ENCODE data around the gene C1orf159. TPM values are rescaled to one million over a fixed set of nuclear protein-coding genes. Genes with fewer than 3 reads are reported as not detected.

Gene C1orf159
- polyA plus RNA-seq, 1 donor from 2014 or later: 31.5 TPM

DNA sequence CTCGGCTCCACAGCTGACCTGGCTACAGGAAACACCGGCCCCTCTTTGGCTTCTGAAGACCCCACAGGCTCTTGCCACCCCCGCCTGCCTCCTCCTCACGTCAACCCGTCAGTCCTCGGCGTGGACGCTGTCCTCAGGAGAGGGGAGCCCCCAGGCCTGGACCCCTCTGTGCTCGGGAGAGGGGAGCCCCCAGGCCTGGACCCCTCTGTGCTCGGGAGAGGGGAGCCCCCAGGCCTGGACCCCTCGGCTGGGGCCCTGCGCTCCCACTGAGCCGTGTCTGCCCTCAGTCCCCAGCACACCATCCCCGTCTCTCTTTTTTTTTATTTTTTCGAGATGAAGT lies 26.0 kb upstream of the C1orf159 start:
- H3K4me3 ChIP-seq (ENCODE audit: low read length): no peak overlapping the region
- H2AFZ ChIP-seq (ENCODE audit: low read depth, low read length): no peak overlapping the region
- no peaks in the 10 kb centered on the region for H3K9me3 ChIP-seq (ENCODE audit: low read length)
- H3K9me2 ChIP-seq (ENCODE audit: insufficient read depth, low read length): no peaks in the 10 kb centered on the region
- no peak overlapping the region for H3K4me2 ChIP-seq (ENCODE audit: low read length)
- H3K9ac ChIP-seq (ENCODE audit: low read length): no peak overlapping the region
- TF ChIP-seq MXI1 (conservative IDR thresholded peaks at IDR 0.05; ENCODE audit: poor library complexity, severe bottlenecking) (no peak), POLR2AphosphoS5 (IDR thresholded peaks at IDR 0.05) (no peak), TAF1 (IDR thresholded peaks at IDR 0.05; ENCODE audit: low read depth) (no peak), EZH2 (IDR thresholded peaks at IDR 0.05; ENCODE audit: borderline replicate concordance, insufficient read depth, low read length, poor library complexity, severe bottlenecking) (no peak), RAD21 (conservative IDR thresholded peaks at IDR 0.05) (no peak), EP300 (conservative IDR thresholded peaks at IDR 0.05; ENCODE audit: poor library complexity, severe bottlenecking) (no peak), SMC3 (conservative IDR thresholded peaks at IDR 0.05; ENCODE audit: poor library complexity) (no peak)
- TF ChIP-seq, protein P1, sequence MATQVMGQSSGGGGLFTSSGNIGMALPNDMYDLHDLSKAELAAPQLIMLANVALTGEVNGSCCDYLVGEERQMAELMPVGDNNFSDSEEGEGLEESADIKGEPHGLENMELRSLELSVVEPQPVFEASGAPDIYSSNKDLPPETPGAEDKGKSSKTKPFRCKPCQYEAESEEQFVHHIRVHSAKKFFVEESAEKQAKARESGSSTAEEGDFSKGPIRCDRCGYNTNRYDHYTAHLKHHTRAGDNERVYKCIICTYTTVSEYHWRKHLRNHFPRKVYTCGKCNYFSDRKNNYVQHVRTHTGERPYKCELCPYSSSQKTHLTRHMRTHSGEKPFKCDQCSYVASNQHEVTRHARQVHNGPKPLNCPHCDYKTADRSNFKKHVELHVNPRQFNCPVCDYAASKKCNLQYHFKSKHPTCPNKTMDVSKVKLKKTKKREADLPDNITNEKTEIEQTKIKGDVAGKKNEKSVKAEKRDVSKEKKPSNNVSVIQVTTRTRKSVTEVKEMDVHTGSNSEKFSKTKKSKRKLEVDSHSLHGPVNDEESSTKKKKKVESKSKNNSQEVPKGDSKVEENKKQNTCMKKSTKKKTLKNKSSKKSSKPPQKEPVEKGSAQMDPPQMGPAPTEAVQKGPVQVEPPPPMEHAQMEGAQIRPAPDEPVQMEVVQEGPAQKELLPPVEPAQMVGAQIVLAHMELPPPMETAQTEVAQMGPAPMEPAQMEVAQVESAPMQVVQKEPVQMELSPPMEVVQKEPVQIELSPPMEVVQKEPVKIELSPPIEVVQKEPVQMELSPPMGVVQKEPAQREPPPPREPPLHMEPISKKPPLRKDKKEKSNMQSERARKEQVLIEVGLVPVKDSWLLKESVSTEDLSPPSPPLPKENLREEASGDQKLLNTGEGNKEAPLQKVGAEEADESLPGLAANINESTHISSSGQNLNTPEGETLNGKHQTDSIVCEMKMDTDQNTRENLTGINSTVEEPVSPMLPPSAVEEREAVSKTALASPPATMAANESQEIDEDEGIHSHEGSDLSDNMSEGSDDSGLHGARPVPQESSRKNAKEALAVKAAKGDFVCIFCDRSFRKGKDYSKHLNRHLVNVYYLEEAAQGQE (IDR thresholded peaks at IDR 0.05; ENCODE audit: borderline replicate concordance): no peak
- TF ChIP-seq, protein P2, sequence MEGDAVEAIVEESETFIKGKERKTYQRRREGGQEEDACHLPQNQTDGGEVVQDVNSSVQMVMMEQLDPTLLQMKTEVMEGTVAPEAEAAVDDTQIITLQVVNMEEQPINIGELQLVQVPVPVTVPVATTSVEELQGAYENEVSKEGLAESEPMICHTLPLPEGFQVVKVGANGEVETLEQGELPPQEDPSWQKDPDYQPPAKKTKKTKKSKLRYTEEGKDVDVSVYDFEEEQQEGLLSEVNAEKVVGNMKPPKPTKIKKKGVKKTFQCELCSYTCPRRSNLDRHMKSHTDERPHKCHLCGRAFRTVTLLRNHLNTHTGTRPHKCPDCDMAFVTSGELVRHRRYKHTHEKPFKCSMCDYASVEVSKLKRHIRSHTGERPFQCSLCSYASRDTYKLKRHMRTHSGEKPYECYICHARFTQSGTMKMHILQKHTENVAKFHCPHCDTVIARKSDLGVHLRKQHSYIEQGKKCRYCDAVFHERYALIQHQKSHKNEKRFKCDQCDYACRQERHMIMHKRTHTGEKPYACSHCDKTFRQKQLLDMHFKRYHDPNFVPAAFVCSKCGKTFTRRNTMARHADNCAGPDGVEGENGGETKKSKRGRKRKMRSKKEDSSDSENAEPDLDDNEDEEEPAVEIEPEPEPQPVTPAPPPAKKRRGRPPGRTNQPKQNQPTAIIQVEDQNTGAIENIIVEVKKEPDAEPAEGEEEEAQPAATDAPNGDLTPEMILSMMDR (IDR thresholded peaks at IDR 0.05; ENCODE audit: poor library complexity, severe bottlenecking): no peak
- no peaks in the 10 kb centered on the region for H3K36me3 ChIP-seq (ENCODE audit: insufficient read depth, low read length)
- no peak overlapping the region for H3K27ac ChIP-seq (ENCODE audit: low read length)
- H3K79me2 ChIP-seq (replicated peaks; ENCODE audit: insufficient read depth, low read length): no peaks in the 10 kb centered on the region
- H3F3A ChIP-seq (ENCODE audit: insufficient read depth, low read length, poor library complexity, severe bottlenecking): no peaks in the 10 kb centered on the region
- no peaks in the 10 kb centered on the region for H3K27me3 ChIP-seq (ENCODE audit: insufficient read depth, low read depth, low read length)
- H4K20me1 ChIP-seq (ENCODE audit: insufficient read depth): no peaks in the 10 kb centered on the region

DNA sequence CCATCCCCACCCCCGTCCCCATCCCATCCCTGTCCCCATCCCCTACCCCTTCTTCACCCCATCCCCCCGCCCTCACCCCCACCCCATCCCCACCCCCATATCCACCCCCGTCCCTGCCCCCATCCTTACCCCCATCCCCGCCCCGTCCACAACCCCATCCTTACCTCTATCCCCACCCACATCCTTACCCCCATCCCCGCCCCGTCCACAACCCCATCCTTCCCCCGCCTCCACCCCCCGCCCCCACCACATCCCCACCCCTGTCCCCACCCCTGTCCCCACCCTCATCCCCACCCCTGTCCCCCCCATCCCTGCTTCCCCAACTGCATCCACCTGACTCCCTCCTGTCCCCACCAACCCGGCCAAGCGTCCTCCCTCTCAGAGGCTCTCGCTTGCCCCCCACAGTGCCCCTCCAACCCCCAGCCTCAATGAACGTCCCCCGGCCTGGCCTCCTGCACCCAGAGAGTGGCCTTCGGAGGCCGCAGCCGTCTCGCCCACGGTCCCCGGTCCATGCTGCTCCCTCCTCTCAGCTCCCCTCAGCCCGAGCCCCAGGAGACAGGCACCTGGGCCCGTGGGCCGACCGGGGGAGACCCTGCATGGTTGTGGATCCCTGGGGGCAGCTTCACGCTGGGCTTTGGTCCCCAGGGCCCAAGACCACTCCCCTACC lies 25.5 kb upstream of the C1orf159 start:
- H2AFZ ChIP-seq (ENCODE audit: low read depth, low read length): no peak overlapping the region
- H3K9me3 ChIP-seq (ENCODE audit: low read length): no peaks in the 10 kb centered on the region
- H4K20me1 ChIP-seq (ENCODE audit: insufficient read depth): no peaks in the 10 kb centered on the region
- no peak overlapping the region for H3K27ac ChIP-seq (ENCODE audit: low read length)
- no peaks in the 10 kb centered on the region for H3K9me2 ChIP-seq (ENCODE audit: insufficient read depth, low read length)
- no peak overlapping the region for H3K4me2 ChIP-seq (ENCODE audit: low read length)
- no peak overlapping the region for H3K4me3 ChIP-seq (ENCODE audit: low read length)
- H3K27me3 ChIP-seq (ENCODE audit: insufficient read depth, low read depth, low read length): no peaks in the 10 kb centered on the region
- H3K79me2 ChIP-seq (replicated peaks; ENCODE audit: insufficient read depth, low read length): no peaks in the 10 kb centered on the region
- TF ChIP-seq, protein P1 (IDR thresholded peaks at IDR 0.05; ENCODE audit: borderline replicate concordance): no peak
- TF ChIP-seq EZH2 (IDR thresholded peaks at IDR 0.05; ENCODE audit: borderline replicate concordance, insufficient read depth, low read length, poor library complexity, severe bottlenecking): no peak
- no peak for TF ChIP-seq TAF1 (IDR thresholded peaks at IDR 0.05; ENCODE audit: low read depth)
- TF ChIP-seq RAD21 (conservative IDR thresholded peaks at IDR 0.05): no peak
- no peak for TF ChIP-seq MXI1 (conservative IDR thresholded peaks at IDR 0.05; ENCODE audit: poor library complexity, severe bottlenecking)
- no peak for TF ChIP-seq SMC3 (conservative IDR thresholded peaks at IDR 0.05; ENCODE audit: poor library complexity)
- no peak for TF ChIP-seq POLR2AphosphoS5 (IDR thresholded peaks at IDR 0.05)
- TF ChIP-seq EP300 (conservative IDR thresholded peaks at IDR 0.05; ENCODE audit: poor library complexity, severe bottlenecking): no peak
- TF ChIP-seq, protein P2 (IDR thresholded peaks at IDR 0.05; ENCODE audit: poor library complexity, severe bottlenecking): no peak
- H3K9ac ChIP-seq (ENCODE audit: low read length): no peak overlapping the region
- H3F3A ChIP-seq (ENCODE audit: insufficient read depth, low read length, poor library complexity, severe bottlenecking): no peaks in the 10 kb centered on the region
- no peaks in the 10 kb centered on the region for H3K36me3 ChIP-seq (ENCODE audit: insufficient read depth, low read length)

Data from neural cell (in vitro differentiated cells).